ENCODE data around the gene WIF1. TPM values are rescaled to one million over a fixed set of nuclear protein-coding genes. Genes with fewer than 3 reads are reported as not detected.

WIF1 gene
- total and polyA plus RNA-seq, 10 of the 15 experiments (the other 5 are each of a cell fraction or from before 2014, with no cell fraction given) = 0.04 to 0.05 (median 0.05) TPM; not detected in 7

DNA sequence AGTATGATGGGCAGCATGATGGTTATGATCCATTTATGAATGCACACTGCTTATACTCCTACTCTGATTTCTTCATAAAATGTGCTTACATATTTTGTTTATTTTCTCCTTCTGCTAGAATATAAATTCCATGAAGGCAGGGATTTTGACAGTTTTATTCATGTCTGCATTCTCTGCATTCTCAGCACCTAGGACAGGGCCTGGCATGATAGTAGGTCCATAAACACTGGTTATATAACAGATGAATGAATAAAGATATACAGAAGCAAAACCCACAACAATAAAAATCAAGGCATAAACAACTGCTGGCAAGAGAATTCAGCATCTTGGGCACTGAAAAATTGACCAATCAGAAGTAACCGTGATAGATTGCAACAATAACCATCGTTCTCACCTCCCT is 115.4 kb downstream of the WIF1 start:
- Histone ChIP-seq H3K4me3 (no peak overlapping the region), H3K4me1 (ENCODE audit: control insufficient read depth, insufficient read depth, low read length) (no peaks in the 10 kb centered on the region), H3K4me2 (ENCODE audit: control insufficient read depth, insufficient read depth) (no peak overlapping the region), H3K27me3 (replicated peaks in 1 of 2; ENCODE audit: control insufficient read depth in 2 of 2, insufficient read depth in 2 of 2, low read length in 1 of 2) (no peaks in the 10 kb centered on the region; a peak in 1 of 4 replicates), H3K36me3 (ENCODE audit: control insufficient read depth in 2 of 2, insufficient read depth in 2 of 2, low read length in 1 of 2) (no peaks in the 10 kb centered on the region), H3K79me2 (ENCODE audit: control insufficient read depth, insufficient read depth, low read length) (no peaks in the 10 kb centered on the region), H4K20me1 (ENCODE audit: control insufficient read depth, insufficient read depth) (no peaks in the 10 kb centered on the region), H3K9me3 (replicated peaks; ENCODE audit: control insufficient read depth, insufficient read depth, low read length) (no peaks in the 10 kb centered on the region), H2AFZ (ENCODE audit: control insufficient read depth, low read depth, low read length) (no peak overlapping the region), H3K9ac (ENCODE audit: control insufficient read depth, insufficient read depth, low read length) (no peak overlapping the region), H3K27ac (ENCODE audit: control insufficient read depth, insufficient read depth) (no peak overlapping the region)
- WGBS (ENCODE audit: insufficient coverage, insufficient replicate concordance, low lambda C conversion rate, missing lambda C conversion rate) = 61% methylated on average over 2 of the region's 2 CpGs
- intact Hi-C loops (cut with micrococcal nuclease; ENCODE audit: unreplicated experiment) = no loop called here
- no peak for FAIRE-seq
- RAD21 ChIA-PET (ENCODE audit: unreplicated experiment) = no interaction called here
- CTCF ChIA-PET = no interaction called here
- SMC1A ChIA-PET (ENCODE audit: uncharacterized antibody, unreplicated experiment) = no interaction called here
- in situ Hi-C loops (cut with MboI) = no loop called here
- POLR2A ChIA-PET = no interaction called here
- no peak for DNase-seq (ENCODE audit: low read depth, low spot score)
- BruUV-seq (replicated peaks) = no TSS peak
- TF ChIP-seq RUNX3 (IDR thresholded peaks at IDR 0.05; ENCODE audit: low read length) = no peak
- TF ChIP-seq, protein P1, sequence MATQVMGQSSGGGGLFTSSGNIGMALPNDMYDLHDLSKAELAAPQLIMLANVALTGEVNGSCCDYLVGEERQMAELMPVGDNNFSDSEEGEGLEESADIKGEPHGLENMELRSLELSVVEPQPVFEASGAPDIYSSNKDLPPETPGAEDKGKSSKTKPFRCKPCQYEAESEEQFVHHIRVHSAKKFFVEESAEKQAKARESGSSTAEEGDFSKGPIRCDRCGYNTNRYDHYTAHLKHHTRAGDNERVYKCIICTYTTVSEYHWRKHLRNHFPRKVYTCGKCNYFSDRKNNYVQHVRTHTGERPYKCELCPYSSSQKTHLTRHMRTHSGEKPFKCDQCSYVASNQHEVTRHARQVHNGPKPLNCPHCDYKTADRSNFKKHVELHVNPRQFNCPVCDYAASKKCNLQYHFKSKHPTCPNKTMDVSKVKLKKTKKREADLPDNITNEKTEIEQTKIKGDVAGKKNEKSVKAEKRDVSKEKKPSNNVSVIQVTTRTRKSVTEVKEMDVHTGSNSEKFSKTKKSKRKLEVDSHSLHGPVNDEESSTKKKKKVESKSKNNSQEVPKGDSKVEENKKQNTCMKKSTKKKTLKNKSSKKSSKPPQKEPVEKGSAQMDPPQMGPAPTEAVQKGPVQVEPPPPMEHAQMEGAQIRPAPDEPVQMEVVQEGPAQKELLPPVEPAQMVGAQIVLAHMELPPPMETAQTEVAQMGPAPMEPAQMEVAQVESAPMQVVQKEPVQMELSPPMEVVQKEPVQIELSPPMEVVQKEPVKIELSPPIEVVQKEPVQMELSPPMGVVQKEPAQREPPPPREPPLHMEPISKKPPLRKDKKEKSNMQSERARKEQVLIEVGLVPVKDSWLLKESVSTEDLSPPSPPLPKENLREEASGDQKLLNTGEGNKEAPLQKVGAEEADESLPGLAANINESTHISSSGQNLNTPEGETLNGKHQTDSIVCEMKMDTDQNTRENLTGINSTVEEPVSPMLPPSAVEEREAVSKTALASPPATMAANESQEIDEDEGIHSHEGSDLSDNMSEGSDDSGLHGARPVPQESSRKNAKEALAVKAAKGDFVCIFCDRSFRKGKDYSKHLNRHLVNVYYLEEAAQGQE (IDR thresholded peaks at IDR 0.05; ENCODE audit: low read depth, low read length) = peak; percentile 54; the same call in 1 of the 2 replicates
- no peak for ATAC-seq

DNA sequence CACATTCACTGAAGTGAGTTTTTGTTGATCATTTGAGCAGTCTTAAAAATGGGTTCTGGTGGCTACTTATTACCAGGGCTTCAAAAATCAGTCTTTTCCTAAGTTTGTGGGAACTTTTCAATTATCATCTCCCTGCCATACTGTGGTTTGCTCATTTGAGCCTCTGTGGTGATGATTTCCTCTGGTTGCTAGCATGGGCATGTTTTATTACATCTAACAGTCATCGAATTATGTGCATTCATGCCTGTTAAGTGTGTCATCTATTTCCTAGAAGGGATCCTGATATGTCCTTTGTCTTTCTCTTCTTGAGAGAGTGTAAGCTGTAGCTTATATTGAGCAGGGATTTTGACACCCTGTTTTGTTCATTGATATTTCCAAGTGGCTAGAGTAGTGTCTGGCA is 116.8 kb downstream of the WIF1 start:
- SMC1A ChIA-PET (ENCODE audit: uncharacterized antibody, unreplicated experiment) = no interaction called here
- CTCF ChIA-PET = no interaction called here
- FAIRE-seq (no peak), DNase-seq (ENCODE audit: low read depth, low spot score) (no peak), ATAC-seq (no peak)
- TF ChIP-seq ZSCAN29 (IDR thresholded peaks at IDR 0.05) (no peak), ATF7 (IDR thresholded peaks at IDR 0.05; ENCODE audit: low read depth) (no peak), ZNF24 (IDR thresholded peaks at IDR 0.05) (no peak)
- intact Hi-C loops (cut with micrococcal nuclease; ENCODE audit: unreplicated experiment) (no loop called here), in situ Hi-C loops (cut with MboI) (no loop called here)
- H3K4me2 ChIP-seq (ENCODE audit: control insufficient read depth, insufficient read depth) = no peak overlapping the region
- no TSS peak for BruUV-seq (replicated peaks)
- no peaks in the 10 kb centered on the region for H3K36me3 ChIP-seq (ENCODE audit: control insufficient read depth in 2 of 2, insufficient read depth in 2 of 2, low read length in 1 of 2)
- RAD21 ChIA-PET (ENCODE audit: unreplicated experiment) = no interaction called here
- H3K4me3 ChIP-seq = no peak overlapping the region
- H3K79me2 ChIP-seq (ENCODE audit: control insufficient read depth, insufficient read depth, low read length) = no peaks in the 10 kb centered on the region
- no peaks in the 10 kb centered on the region for H4K20me1 ChIP-seq (ENCODE audit: control insufficient read depth, insufficient read depth)
- no peak overlapping the region for H2AFZ ChIP-seq (ENCODE audit: control insufficient read depth, low read depth, low read length)
- no peaks in the 10 kb centered on the region; a peak in 1 of 4 replicates for H3K27me3 ChIP-seq (replicated peaks in 1 of 2; ENCODE audit: control insufficient read depth in 2 of 2, insufficient read depth in 2 of 2, low read length in 1 of 2)
- no peak overlapping the region for H3K27ac ChIP-seq (ENCODE audit: control insufficient read depth, insufficient read depth)
- POLR2A ChIA-PET = no interaction called here
- no peaks in the 10 kb centered on the region for H3K9me3 ChIP-seq (replicated peaks; ENCODE audit: control insufficient read depth, insufficient read depth, low read length)
- H3K4me1 ChIP-seq (ENCODE audit: control insufficient read depth, insufficient read depth, low read length) = no peaks in the 10 kb centered on the region
- WGBS (ENCODE audit: insufficient coverage, insufficient replicate concordance, low lambda C conversion rate, missing lambda C conversion rate) = 0% methylated on average over 1 of the region's 1 CpG
- no peak overlapping the region for H3K9ac ChIP-seq (ENCODE audit: control insufficient read depth, insufficient read depth, low read length)

Small RNAs within 50 kb of the gene (small RNA-seq; reads per million reads assigned to genes)
- gene RNU6-166P = not detected

Other genes starting within 250 kb of the WIF1 start
- gene LEMD3, start 48.3 kb upstream of the WIF1 start, total RNA-seq (2014; rRNA removed) = 23.8 and 24.8 TPM in 2 replicates
- gene LEMD3, start 48.3 kb upstream of the WIF1 start, total RNA-seq (2014; rRNA removed; fragmentation: Illumina TruSeq; extraction: Trizol) = 19.4 and 19.6 TPM in 2 replicates
- 23.6 and 26.0 TPM in 2 replicates for gene LEMD3, start 48.3 kb upstream of the WIF1 start, total RNA-seq (2021)
- gene LEMD3, start 48.3 kb upstream of the WIF1 start, polyA plus RNA-seq (2011; rRNA removed) = 21.3 and 29.5 TPM in 2 replicates
- gene LEMD3, start 48.3 kb upstream of the WIF1 start, polyA plus RNA-seq (2014; fragmentation: Illumina TruSeq; extraction: Trizol) = 17.7 and 31.1 TPM in 2 replicates
- 1 to 10 TPM; 7.5 to 9.0 TPM for gene LEMD3, start 48.3 kb upstream of the WIF1 start, polyA plus RNA-seq (2014; fragmentation: Nextera tagmentation; extraction: Ambion mirVana)
- 12.0 and 17.8 TPM in 2 replicates for gene LEMD3, start 48.3 kb upstream of the WIF1 start, polyA plus RNA-seq (2014; rRNA removed)
- gene LEMD3, start 48.3 kb upstream of the WIF1 start, polyA plus RNA-seq (2016; fragmentation: Nextera tagmentation; extraction: Ambion mirVana) = 10 to 100 TPM; 14.6 to 15.4 TPM
- gene MSRB3, start 157.4 kb upstream of the WIF1 start, total RNA-seq (2014; rRNA removed) = 0.87 and 1.3 TPM in 2 replicates
- 1.2 and 1.5 TPM in 2 replicates for gene MSRB3, start 157.4 kb upstream of the WIF1 start, total RNA-seq (2014; rRNA removed; fragmentation: Illumina TruSeq; extraction: Trizol)
- gene MSRB3, start 157.4 kb upstream of the WIF1 start, total RNA-seq (2021) = 1.2 and 2.2 TPM in 2 replicates
- gene MSRB3, start 157.4 kb upstream of the WIF1 start, polyA plus RNA-seq (2011; rRNA removed) = 0.04 and 0.07 TPM in 2 replicates
- gene MSRB3, start 157.4 kb upstream of the WIF1 start, polyA plus RNA-seq (2014; fragmentation: Illumina TruSeq; extraction: Trizol) = 1.3 and 2.4 TPM in 2 replicates
- gene MSRB3, start 157.4 kb upstream of the WIF1 start, polyA plus RNA-seq (2014; fragmentation: Nextera tagmentation; extraction: Ambion mirVana) = under 1 TPM; 0.29 TPM
- 1.1 and 1.5 TPM in 2 replicates for gene MSRB3, start 157.4 kb upstream of the WIF1 start, polyA plus RNA-seq (2014; rRNA removed)
- gene MSRB3, start 157.4 kb upstream of the WIF1 start, polyA plus RNA-seq (2016; fragmentation: Nextera tagmentation; extraction: Ambion mirVana) = 1 to 10 TPM; 1.9 to 2.7 TPM